Bone marrow (tissue), 2 donors: ENCODE measurements around the gene RNF8.
"Not testable (repeated sequence)": the region's sequence is repeated elsewhere in the genome, so short reads cannot be mapped to it uniquely, and the experiment has no call there.

Source experiments
- DNase-seq, 2 donors: peaks; one replicate each; lab custom pipeline; 2025; lab: John Stamatoyannopoulos, UW

Gene RNF8

GRCh38 chr6:37321516-37322415 lies 32.0 kb upstream of the RNF8 start:
- no peak for DNase-seq

GRCh38 chr6:37323580-37323979 lies 30.2 kb upstream of the RNF8 start:
- DNase-seq, result no peak

- peak in 1 of 2 donors; percentile 53 for DNase-seq
Measured at GRCh38 chr6:37324131-37325033, 29.4 kb upstream of the RNF8 start.

GRCh38 chr6:37330345-37330744 lies 23.4 kb upstream of the RNF8 start:
- DNase-seq, result not testable (repeated sequence)

- DNase-seq, result no peak
Measured at GRCh38 chr6:37331047-37331446, 22.7 kb upstream of the RNF8 start.

GRCh38 chr6:37332894-37333293 lies 20.9 kb upstream of the RNF8 start:
- DNase-seq, result no peak

GRCh38 chr6:37334047-37334446 lies 19.7 kb upstream of the RNF8 start:
- no peak for DNase-seq

GRCh38 chr6:37338317-37338716 lies 15.5 kb upstream of the RNF8 start:
- not testable (repeated sequence) for DNase-seq

- no peak for DNase-seq
Measured at GRCh38 chr6:37338745-37339255, 15.0 kb upstream of the RNF8 start.

GRCh38 chr6:37339741-37340638 lies 13.8 kb upstream of the RNF8 start:
- DNase-seq, result no peak

- DNase-seq, result no peak
Measured at GRCh38 chr6:37340639-37340943, 13.2 kb upstream of the RNF8 start.

GRCh38 chr6:37343248-37343647 lies 10.5 kb upstream of the RNF8 start:
- no peak for DNase-seq

- DNase-seq, result no peak
Measured at GRCh38 chr6:37344308-37344707, 9.5 kb upstream of the RNF8 start.

- not testable (repeated sequence) for DNase-seq
Measured at GRCh38 chr6:37345804-37346203, 8.0 kb upstream of the RNF8 start.

GRCh38 chr6:37347177-37347576 lies 6.6 kb upstream of the RNF8 start:
- no peak for DNase-seq

- no peak for DNase-seq
Measured at GRCh38 chr6:37347670-37348111, 6.1 kb upstream of the RNF8 start.

- no peak for DNase-seq
Measured at GRCh38 chr6:37351027-37351426, 2.8 kb upstream of the RNF8 start.

GRCh38 chr6:37352384-37352783 lies 1.4 kb upstream of the RNF8 start:
- no peak for DNase-seq

GRCh38 chr6:37354526-37355384 lies 972 bp downstream of the RNF8 start:
- peak in 1 of 2 donors; percentile 27 for DNase-seq

GRCh38 chr6:37357288-37357687 lies 3.5 kb downstream of the RNF8 start:
- DNase-seq, result no peak

GRCh38 chr6:37357860-37358259 lies 4.1 kb downstream of the RNF8 start:
- no peak for DNase-seq
